ENCODE measurements around the gene SIGLECL1.

DNA sequence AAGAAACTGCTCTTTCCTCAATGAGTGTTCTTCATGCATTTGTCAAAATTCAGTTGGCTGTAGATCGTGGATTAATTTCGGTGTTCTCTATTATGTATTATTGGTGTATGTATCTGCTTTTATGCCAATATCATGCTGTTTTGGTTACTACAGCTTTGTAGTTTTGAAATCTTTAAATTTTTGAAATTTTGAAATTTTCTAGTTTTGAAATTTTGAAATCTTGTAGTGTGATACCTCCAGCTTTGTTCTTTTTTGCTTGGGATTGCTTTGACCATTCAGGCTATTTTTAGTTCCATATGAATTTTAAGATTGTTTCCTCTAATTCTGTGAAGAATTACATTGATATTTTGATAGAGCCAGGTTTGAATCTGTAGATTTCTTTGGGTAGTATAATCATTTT is 22.9 kb upstream of the SIGLECL1 start:
- TF ChIP-seq EZH2 (IDR thresholded peaks at IDR 0.05; ENCODE audit: borderline replicate concordance, low read depth, low read length, severe bottlenecking), result no peak
- TF ChIP-seq, protein P1, sequence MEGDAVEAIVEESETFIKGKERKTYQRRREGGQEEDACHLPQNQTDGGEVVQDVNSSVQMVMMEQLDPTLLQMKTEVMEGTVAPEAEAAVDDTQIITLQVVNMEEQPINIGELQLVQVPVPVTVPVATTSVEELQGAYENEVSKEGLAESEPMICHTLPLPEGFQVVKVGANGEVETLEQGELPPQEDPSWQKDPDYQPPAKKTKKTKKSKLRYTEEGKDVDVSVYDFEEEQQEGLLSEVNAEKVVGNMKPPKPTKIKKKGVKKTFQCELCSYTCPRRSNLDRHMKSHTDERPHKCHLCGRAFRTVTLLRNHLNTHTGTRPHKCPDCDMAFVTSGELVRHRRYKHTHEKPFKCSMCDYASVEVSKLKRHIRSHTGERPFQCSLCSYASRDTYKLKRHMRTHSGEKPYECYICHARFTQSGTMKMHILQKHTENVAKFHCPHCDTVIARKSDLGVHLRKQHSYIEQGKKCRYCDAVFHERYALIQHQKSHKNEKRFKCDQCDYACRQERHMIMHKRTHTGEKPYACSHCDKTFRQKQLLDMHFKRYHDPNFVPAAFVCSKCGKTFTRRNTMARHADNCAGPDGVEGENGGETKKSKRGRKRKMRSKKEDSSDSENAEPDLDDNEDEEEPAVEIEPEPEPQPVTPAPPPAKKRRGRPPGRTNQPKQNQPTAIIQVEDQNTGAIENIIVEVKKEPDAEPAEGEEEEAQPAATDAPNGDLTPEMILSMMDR (IDR thresholded peaks at IDR 0.05; ENCODE audit: borderline replicate concordance, extremely low read depth, low read length, poor library complexity, severe bottlenecking), result no peak
